GM21360 (cell line): Measurements from ENCODE around the gene SLC27A6.
"Not testable (repeated sequence)": the region's sequence is repeated elsewhere in the genome, so short reads cannot be mapped to it uniquely, and the experiment has no call there.

ENCODE experiments used
- ATAC-seq: cut with Tn5 transposase; IDR thresholded peaks from one replicate; pipeline ENCODE4 v1.9.1; 2021; ENCODE audit warnings: mild to moderate bottlenecking, moderate library complexity; ENCODE audit not compliant: unreplicated experiment

SLC27A6 gene

GRCh38 chr5:128965011-128965637 lies at the start of gene SLC27A6:
Gene SLC27A6, plus strand, starts transcription at chr5:128965488. Its CDS starts 650 bp downstream, at chr5:128966138.
- ATAC-seq = no peak

GRCh38 chr5:128919542-128919941 lies 45.7 kb upstream of the SLC27A6 start:
- ATAC-seq = no peak

GRCh38 chr5:128920345-128921215 lies 44.7 kb upstream of the SLC27A6 start:
- ATAC-seq = no peak

- ATAC-seq = no peak
Observed at GRCh38 chr5:128924299-128924698, 41.0 kb upstream of the SLC27A6 start.

GRCh38 chr5:128925973-128926372 lies 39.3 kb upstream of the SLC27A6 start:
- no peak for ATAC-seq

GRCh38 chr5:128927644-128928043 lies 37.6 kb upstream of the SLC27A6 start:
- no peak for ATAC-seq

GRCh38 chr5:128932232-128932631 lies 33.1 kb upstream of the SLC27A6 start:
- ATAC-seq = not testable (repeated sequence)

GRCh38 chr5:128943100-128943499 lies 22.2 kb upstream of the SLC27A6 start:
- not testable (repeated sequence) for ATAC-seq

- ATAC-seq = no peak
Observed at GRCh38 chr5:128949847-128950546, 15.3 kb upstream of the SLC27A6 start.

- not testable (repeated sequence) for ATAC-seq
Observed at GRCh38 chr5:128951301-128951700, 14.0 kb upstream of the SLC27A6 start.

- no peak for ATAC-seq
Observed at GRCh38 chr5:128956164-128956563, 9.1 kb upstream of the SLC27A6 start.

GRCh38 chr5:128962211-128962610 lies 3.1 kb upstream of the SLC27A6 start:
- no peak for ATAC-seq

- ATAC-seq = no peak
Observed at GRCh38 chr5:128965638-128966302, 482 bp downstream of the SLC27A6 start.

- no peak for ATAC-seq
Observed at GRCh38 chr5:128966375-128966774, 1.1 kb downstream of the SLC27A6 start.

- no peak for ATAC-seq
Observed at GRCh38 chr5:128966846-128967245, 1.6 kb downstream of the SLC27A6 start.

- ATAC-seq = no peak
Observed at GRCh38 chr5:128973244-128973643, 8.0 kb downstream of the SLC27A6 start.

- no peak for ATAC-seq
Observed at GRCh38 chr5:128974567-128974966, 9.3 kb downstream of the SLC27A6 start.

- no peak for ATAC-seq
Observed at GRCh38 chr5:128979761-128980160, 14.5 kb downstream of the SLC27A6 start.

- no peak for ATAC-seq
Observed at GRCh38 chr5:128980917-128981316, 15.6 kb downstream of the SLC27A6 start.

GRCh38 chr5:128984480-128984879 lies 19.2 kb downstream of the SLC27A6 start:
- no peak for ATAC-seq

GRCh38 chr5:128988476-128988875 lies 23.2 kb downstream of the SLC27A6 start:
- ATAC-seq = no peak
